Muscle layer of colon (tissue), 2 donors: Measurements from ENCODE around the gene SLX4IP.
A peak's percentile ranks its signal among the peaks of the same experiment; 100 is the strongest.

Experiments used
- H3K27ac ChIP-seq: one replicate; pipeline ENCODE4 v1.7.0; 2013; ENCODE audit warnings: low read depth, mild to moderate bottlenecking, low read length, moderate library complexity
- H3K27me3 ChIP-seq, 2 donors: one replicate each; pipeline ENCODE4 v1.7.0; 2013; ENCODE audit warnings: low read length in 2 of 2, mild to moderate bottlenecking in 2 of 2; ENCODE audit not compliant: insufficient read depth in 2 of 2, control insufficient read depth in 1 of 2
- H3K36me3 ChIP-seq: one replicate; pipeline ENCODE4 v1.7.0; 2013; ENCODE audit warnings: mild to moderate bottlenecking, low read length; ENCODE audit not compliant: insufficient read depth
- H3K4me1 ChIP-seq: one replicate; pipeline ENCODE4 v1.7.0; 2013; ENCODE audit warnings: mild to moderate bottlenecking, low read length; ENCODE audit not compliant: insufficient read depth
- H3K4me3 ChIP-seq, 2 donors: one replicate each; pipeline ENCODE4 v1.7.0; 2013; ENCODE audit warnings: low read length in 2 of 2, low read depth in 1 of 2, mild to moderate bottlenecking in 1 of 2, moderate library complexity in 1 of 2
- H3K9ac ChIP-seq: one replicate; pipeline ENCODE4 v1.7.0; 2013; ENCODE audit warnings: low read length
- H3K9me3 ChIP-seq: one replicate; pipeline ENCODE4 v1.7.0; 2013; ENCODE audit warnings: mild to moderate bottlenecking, low read length
- donor health status: abdominal sarcoma.
- donor health status: Adenocarcinoma of cecum.

Gene SLX4IP

GRCh38 chr20:10524643-10525042 lies 89.5 kb downstream of the SLX4IP start:
- Histone ChIP-seq H3K9ac (peak overlapping the region; percentile 29), H3K4me1 (peaks cover 43% of the 10 kb centered on the region), H3K36me3 (no peaks in the 10 kb centered on the region), H3K4me3 (no peak overlapping the region), H3K27me3 (no peaks in the 10 kb centered on the region), H3K27ac (peak overlapping the region; percentile 68), H3K9me3 (no peaks in the 10 kb centered on the region)

GRCh38 chr20:10527781-10528180 lies 92.7 kb downstream of the SLX4IP start:
- H3K9ac ChIP-seq = no peak overlapping the region
- H3K4me3 ChIP-seq = no peak overlapping the region
- H3K27me3 ChIP-seq = no peaks in the 10 kb centered on the region
- no peaks in the 10 kb centered on the region for H3K9me3 ChIP-seq
- peaks cover 20% of the 10 kb centered on the region for H3K4me1 ChIP-seq
- no peak overlapping the region for H3K27ac ChIP-seq
- H3K36me3 ChIP-seq = no peaks in the 10 kb centered on the region

- no peak overlapping the region for H3K9ac ChIP-seq
- H3K4me3 ChIP-seq = no peak overlapping the region
- no peaks in the 10 kb centered on the region for H3K27me3 ChIP-seq
- H3K4me1 ChIP-seq = peaks cover 9% of the 10 kb centered on the region
- H3K36me3 ChIP-seq = no peaks in the 10 kb centered on the region
- no peak overlapping the region for H3K27ac ChIP-seq
- H3K9me3 ChIP-seq = no peaks in the 10 kb centered on the region
These were observed 95.8 kb downstream of the SLX4IP start for GRCh38 chr20:10530883-10531282.

- Histone ChIP-seq H3K27me3 (no peaks in the 10 kb centered on the region), H3K4me1 (peaks cover 9% of the 10 kb centered on the region), H3K9ac (no peak overlapping the region), H3K27ac (no peak overlapping the region), H3K9me3 (no peaks in the 10 kb centered on the region), H3K4me3 (no peak overlapping the region), H3K36me3 (no peaks in the 10 kb centered on the region)
These were observed 96.7 kb downstream of the SLX4IP start for GRCh38 chr20:10531848-10532247.

- peaks cover 9% of the 10 kb centered on the region for H3K4me1 ChIP-seq
- H3K27ac ChIP-seq = no peak overlapping the region
- no peak overlapping the region for H3K4me3 ChIP-seq
- no peak overlapping the region for H3K9ac ChIP-seq
- H3K9me3 ChIP-seq = no peaks in the 10 kb centered on the region
- H3K36me3 ChIP-seq = no peaks in the 10 kb centered on the region
- no peaks in the 10 kb centered on the region for H3K27me3 ChIP-seq
These were observed 97.3 kb downstream of the SLX4IP start for GRCh38 chr20:10532361-10532760.

- no peaks in the 10 kb centered on the region for H3K27me3 ChIP-seq
- no peaks in the 10 kb centered on the region for H3K36me3 ChIP-seq
- H3K4me3 ChIP-seq = no peak overlapping the region
- H3K4me1 ChIP-seq = peaks cover 9% of the 10 kb centered on the region
- no peak overlapping the region for H3K9ac ChIP-seq
- H3K9me3 ChIP-seq = no peaks in the 10 kb centered on the region
- no peak overlapping the region for H3K27ac ChIP-seq
These were observed 101.4 kb downstream of the SLX4IP start for GRCh38 chr20:10536531-10536930.

GRCh38 chr20:10537850-10538480 lies 102.9 kb downstream of the SLX4IP start:
- Histone ChIP-seq H3K27ac (no peak overlapping the region), H3K9ac (no peak overlapping the region), H3K27me3 (no peaks in the 10 kb centered on the region), H3K4me3 (no peak overlapping the region), H3K36me3 (no peaks in the 10 kb centered on the region), H3K4me1 (peaks cover 9% of the 10 kb centered on the region), H3K9me3 (no peaks in the 10 kb centered on the region)

GRCh38 chr20:10538768-10539167 lies 103.7 kb downstream of the SLX4IP start:
- no peaks in the 10 kb centered on the region for H3K9me3 ChIP-seq
- H3K27ac ChIP-seq = no peak overlapping the region
- H3K4me1 ChIP-seq = peaks cover 9% of the 10 kb centered on the region
- H3K9ac ChIP-seq = no peak overlapping the region
- H3K36me3 ChIP-seq = no peaks in the 10 kb centered on the region
- no peak overlapping the region for H3K4me3 ChIP-seq
- H3K27me3 ChIP-seq = no peaks in the 10 kb centered on the region

- Histone ChIP-seq H3K36me3 (no peaks in the 10 kb centered on the region), H3K27me3 (no peaks in the 10 kb centered on the region), H3K9me3 (no peaks in the 10 kb centered on the region), H3K9ac (no peak overlapping the region), H3K4me3 (no peak overlapping the region), H3K4me1 (no peaks in the 10 kb centered on the region), H3K27ac (no peak overlapping the region)
These were observed 104.9 kb downstream of the SLX4IP start for GRCh38 chr20:10539818-10540553.

GRCh38 chr20:10540636-10541493 lies 105.8 kb downstream of the SLX4IP start:
- H3K4me3 ChIP-seq = no peak overlapping the region
- H3K36me3 ChIP-seq = no peaks in the 10 kb centered on the region
- no peaks in the 10 kb centered on the region for H3K4me1 ChIP-seq
- H3K9ac ChIP-seq = no peak overlapping the region
- no peaks in the 10 kb centered on the region for H3K9me3 ChIP-seq
- no peaks in the 10 kb centered on the region for H3K27me3 ChIP-seq
- no peak overlapping the region for H3K27ac ChIP-seq

GRCh38 chr20:10541668-10542411 lies 106.7 kb downstream of the SLX4IP start:
- H3K9ac ChIP-seq = no peak overlapping the region
- H3K9me3 ChIP-seq = no peaks in the 10 kb centered on the region
- no peak overlapping the region for H3K27ac ChIP-seq
- H3K4me1 ChIP-seq = no peaks in the 10 kb centered on the region
- no peak overlapping the region for H3K4me3 ChIP-seq
- H3K27me3 ChIP-seq = no peaks in the 10 kb centered on the region
- H3K36me3 ChIP-seq = no peaks in the 10 kb centered on the region
